PFSK-1 (cell line): ENCODE results near the gene TREM1.

Experiments used
- FOXP2 ChIP-seq: optimal IDR thresholded peaks from 2 replicates; pipeline ENCODE3; 2011; ENCODE audit warnings: borderline replicate concordance, control low read depth, inconsistent platforms; ENCODE audit not compliant: insufficient read depth; ENCODE audit errors: extremely low read length, extremely low read depth
- POLR2AphosphoS5 ChIP-seq: IDR thresholded peaks from 2 replicates; pipeline ENCODE4 v1.6.1; 2012; ENCODE audit warnings: low read depth, mild to moderate bottlenecking, control low read depth, low read length, moderate library complexity
- SIN3A ChIP-seq: IDR thresholded peaks from 2 replicates; pipeline ENCODE4 v1.6.1; 2012; ENCODE audit warnings: mild to moderate bottlenecking, low read length, moderate library complexity, borderline replicate concordance; ENCODE audit not compliant: insufficient read depth
- TAF1 ChIP-seq: IDR thresholded peaks from 2 replicates; pipeline ENCODE4 v1.6.1; 2012; ENCODE audit warnings: low read length, control low read depth, borderline replicate concordance; ENCODE audit not compliant: insufficient read depth
- TF ChIP-seq, protein P1 (sequence below), 2 experiments: IDR thresholded peaks; 2 replicates each; pipeline versions ENCODE4 v1.6.1 to v1.8.0; 2011 to 2012; ENCODE audit warnings: low read depth in 2 of 2, low read length in 2 of 2, control low read depth in 1 of 2, inconsistent platforms in 1 of 2, mild to moderate bottlenecking in 1 of 2, moderate library complexity in 1 of 2; ENCODE audit not compliant: insufficient read depth in 1 of 2

TREM1 gene

DNA sequence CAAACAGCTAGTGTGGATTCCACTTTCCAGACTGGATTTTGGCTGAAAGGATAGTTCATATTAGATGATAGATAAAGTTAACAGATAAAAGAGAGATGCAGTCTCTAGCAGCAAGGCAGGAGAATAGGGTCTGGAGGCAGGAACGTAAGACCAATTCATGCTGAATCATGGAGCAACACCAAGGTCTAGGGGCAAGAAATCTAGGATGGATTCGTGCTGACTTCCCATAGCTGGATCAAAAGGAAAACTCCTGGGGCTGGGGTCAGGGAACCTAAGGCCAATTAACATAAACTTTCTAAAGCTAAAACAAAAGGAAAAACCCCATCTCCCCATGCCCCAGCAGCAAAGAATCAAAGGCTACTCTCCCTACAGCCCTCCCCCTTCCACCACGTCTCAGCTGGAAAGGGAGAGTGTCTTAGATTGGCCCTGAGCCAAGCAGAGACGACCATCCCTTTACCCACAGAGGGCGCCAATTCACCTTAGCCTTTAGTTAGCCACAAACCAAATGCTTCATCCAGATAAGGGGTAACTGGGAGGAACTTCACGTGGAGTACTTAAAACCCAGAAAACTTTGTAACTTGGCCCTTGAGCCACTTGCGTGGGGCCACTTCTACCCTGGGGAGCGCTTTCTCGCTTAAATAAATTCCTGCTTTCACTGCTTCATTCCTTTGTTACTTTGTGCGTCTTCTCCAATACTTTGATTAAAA is 7.6 kb downstream of the TREM1 start:
- TF ChIP-seq SIN3A: no peak
- TF ChIP-seq FOXP2: no peak
- TF ChIP-seq POLR2AphosphoS5: no peak
- no peak for TF ChIP-seq TAF1
- TF ChIP-seq, protein P1, sequence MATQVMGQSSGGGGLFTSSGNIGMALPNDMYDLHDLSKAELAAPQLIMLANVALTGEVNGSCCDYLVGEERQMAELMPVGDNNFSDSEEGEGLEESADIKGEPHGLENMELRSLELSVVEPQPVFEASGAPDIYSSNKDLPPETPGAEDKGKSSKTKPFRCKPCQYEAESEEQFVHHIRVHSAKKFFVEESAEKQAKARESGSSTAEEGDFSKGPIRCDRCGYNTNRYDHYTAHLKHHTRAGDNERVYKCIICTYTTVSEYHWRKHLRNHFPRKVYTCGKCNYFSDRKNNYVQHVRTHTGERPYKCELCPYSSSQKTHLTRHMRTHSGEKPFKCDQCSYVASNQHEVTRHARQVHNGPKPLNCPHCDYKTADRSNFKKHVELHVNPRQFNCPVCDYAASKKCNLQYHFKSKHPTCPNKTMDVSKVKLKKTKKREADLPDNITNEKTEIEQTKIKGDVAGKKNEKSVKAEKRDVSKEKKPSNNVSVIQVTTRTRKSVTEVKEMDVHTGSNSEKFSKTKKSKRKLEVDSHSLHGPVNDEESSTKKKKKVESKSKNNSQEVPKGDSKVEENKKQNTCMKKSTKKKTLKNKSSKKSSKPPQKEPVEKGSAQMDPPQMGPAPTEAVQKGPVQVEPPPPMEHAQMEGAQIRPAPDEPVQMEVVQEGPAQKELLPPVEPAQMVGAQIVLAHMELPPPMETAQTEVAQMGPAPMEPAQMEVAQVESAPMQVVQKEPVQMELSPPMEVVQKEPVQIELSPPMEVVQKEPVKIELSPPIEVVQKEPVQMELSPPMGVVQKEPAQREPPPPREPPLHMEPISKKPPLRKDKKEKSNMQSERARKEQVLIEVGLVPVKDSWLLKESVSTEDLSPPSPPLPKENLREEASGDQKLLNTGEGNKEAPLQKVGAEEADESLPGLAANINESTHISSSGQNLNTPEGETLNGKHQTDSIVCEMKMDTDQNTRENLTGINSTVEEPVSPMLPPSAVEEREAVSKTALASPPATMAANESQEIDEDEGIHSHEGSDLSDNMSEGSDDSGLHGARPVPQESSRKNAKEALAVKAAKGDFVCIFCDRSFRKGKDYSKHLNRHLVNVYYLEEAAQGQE (IDR thresholded peaks at IDR 0.05; ENCODE audit: insufficient read depth in 1 of 2, low read depth in 2 of 2, low read length in 2 of 2): no peak

DNA sequence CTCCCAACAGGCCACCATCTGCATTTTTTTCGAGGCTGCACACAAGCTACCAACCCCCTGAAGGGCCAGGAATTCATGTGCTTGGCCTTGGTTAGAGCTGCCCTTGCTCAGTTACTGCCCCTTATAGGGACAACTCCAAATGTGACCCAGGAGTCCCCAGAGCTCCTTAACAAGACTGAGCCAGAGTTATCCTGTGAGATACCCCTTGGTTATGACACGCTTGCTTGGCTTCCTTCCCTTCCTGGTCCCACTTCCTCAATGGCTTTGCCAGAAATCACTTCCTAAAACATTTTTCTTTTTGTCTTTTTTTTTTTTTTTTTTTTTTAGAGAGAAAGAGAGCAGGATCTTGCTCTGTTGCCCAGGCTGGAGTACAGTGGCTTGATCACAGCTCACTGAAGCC is 8.9 kb downstream of the TREM1 start:
- TF ChIP-seq, protein P1 (IDR thresholded peaks at IDR 0.05; ENCODE audit: insufficient read depth in 1 of 2, low read depth in 2 of 2, low read length in 2 of 2): no peak
- TF ChIP-seq SIN3A (no peak), POLR2AphosphoS5 (no peak), TAF1 (no peak), FOXP2 (no peak)

DNA sequence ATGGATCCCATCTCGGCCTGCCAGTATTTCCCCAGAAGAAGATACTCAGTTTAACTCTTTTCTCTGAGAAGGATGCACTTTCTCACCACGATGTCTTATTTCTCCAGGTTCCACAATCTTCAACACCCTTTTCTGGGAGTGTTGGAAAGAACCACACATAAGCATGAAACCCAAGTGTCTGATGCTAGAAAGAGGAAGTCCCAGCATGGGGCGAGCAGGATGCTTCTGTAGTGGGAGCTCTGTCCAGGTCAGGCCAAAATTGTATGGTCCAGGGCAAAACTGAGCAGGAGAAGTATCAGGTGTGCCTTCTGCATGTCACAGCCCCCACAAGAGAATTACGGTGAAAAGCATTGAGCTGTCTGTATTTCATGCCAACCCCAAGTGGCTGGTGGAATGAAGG is 11.0 kb downstream of the TREM1 start:
- TF ChIP-seq TAF1 (no peak), POLR2AphosphoS5 (no peak), SIN3A (no peak), FOXP2 (no peak)
- TF ChIP-seq, protein P1 (IDR thresholded peaks at IDR 0.05; ENCODE audit: insufficient read depth in 1 of 2, low read depth in 2 of 2, low read length in 2 of 2): no peak

GRCh38 chr6:41274256-41274655 is 12.2 kb downstream of the TREM1 start:
- no peak for TF ChIP-seq TAF1
- TF ChIP-seq SIN3A: no peak
- TF ChIP-seq, protein P1 (IDR thresholded peaks at IDR 0.05; ENCODE audit: insufficient read depth in 1 of 2, low read depth in 2 of 2, low read length in 2 of 2): no peak
- TF ChIP-seq POLR2AphosphoS5: no peak
- TF ChIP-seq FOXP2: no peak

DNA sequence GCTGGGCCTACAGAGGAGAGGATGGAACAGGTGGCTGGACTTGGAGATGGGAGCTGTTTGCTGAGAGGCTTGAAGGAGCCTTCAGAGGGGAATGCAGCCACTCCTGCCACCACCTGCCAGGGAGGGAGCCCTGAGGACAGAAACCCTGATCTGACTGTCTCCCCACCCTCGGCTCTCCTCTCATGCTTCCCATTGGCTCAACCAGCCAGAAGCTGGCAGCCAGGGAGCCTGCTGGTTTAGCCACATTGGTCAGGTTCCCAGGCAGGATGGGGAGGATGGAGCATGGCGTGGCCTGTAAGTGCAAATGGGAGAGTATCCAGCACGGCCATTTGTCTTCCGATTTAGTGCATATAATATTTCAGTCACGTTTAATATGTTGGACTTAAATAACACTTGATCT is 12.8 kb downstream of the TREM1 start:
- TF ChIP-seq FOXP2 (no peak), SIN3A (no peak), POLR2AphosphoS5 (no peak), TAF1 (no peak)
- TF ChIP-seq, protein P1 (IDR thresholded peaks at IDR 0.05; ENCODE audit: insufficient read depth in 1 of 2, low read depth in 2 of 2, low read length in 2 of 2): no peak
